GM19438 (cell line): ENCODE data around the gene PPP2R3C.
"Not testable (repeated sequence)": the region's sequence is repeated elsewhere in the genome, so short reads cannot be mapped to it uniquely, and the experiment has no call there.

Experiments
- ATAC-seq: cut with Tn5 transposase; IDR thresholded peaks from one replicate; pipeline ENCODE4 v1.9.1; 2021; ENCODE audit warnings: low read depth; ENCODE audit not compliant: unreplicated experiment

The PPP2R3C gene

DNA sequence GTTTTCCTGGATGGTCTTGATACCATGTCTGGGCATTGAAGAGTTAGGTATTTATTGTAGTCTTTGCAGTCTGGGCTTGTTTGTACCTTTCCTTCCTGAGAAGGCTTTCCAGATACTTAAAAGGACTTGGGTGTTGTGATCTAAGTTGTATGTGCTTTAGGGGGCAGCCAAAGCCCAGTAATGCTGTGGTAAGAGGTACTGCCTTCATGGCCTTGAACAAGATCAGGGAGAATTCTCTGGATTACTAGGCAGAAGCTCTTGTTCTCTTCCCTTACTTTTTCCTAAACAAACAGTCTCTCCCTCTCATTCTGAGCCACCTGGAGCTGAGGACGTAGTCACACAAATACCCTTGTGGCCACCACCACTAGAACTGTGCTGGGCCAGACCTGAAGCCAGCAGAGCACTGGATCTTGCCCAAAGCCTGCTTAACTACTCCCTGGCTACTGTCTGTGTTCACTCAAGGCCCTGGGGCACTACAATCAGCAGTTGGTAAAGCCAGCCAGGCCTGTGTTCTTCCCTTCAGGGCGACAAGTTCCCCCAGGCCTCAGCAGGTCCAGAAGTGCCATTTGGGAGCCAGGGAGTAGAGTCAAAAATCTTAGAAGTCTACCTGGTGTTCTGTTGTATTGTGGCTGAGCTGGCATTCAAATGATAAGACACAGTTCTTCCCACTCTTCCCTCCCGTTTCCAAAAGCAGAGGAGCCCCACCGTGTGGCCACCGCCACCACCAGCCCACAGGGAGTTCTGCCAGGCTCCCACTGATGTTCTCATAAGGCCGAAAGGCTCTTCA is 11.9 kb upstream of the PPP2R3C start:
- no peak for ATAC-seq

DNA sequence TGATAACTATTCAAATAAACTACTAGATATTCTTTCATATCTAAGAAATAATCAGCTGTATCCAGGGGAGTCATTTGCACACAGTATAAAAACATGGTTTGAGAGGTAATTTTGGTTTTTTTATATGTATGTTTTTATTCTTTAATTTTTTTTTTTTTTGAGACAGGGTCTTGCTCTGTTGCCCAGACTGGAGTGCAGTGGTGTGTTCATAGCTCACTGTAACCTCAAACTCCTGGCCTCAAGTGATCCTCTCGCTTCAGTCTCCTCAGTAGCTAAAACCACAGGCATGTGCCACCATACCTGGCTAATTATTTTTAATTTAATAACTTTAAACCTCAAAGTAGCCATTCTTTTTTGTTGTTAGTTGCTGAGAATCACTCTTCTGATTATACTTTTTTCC is 2.3 kb upstream of the PPP2R3C start:
- ATAC-seq: no peak

DNA sequence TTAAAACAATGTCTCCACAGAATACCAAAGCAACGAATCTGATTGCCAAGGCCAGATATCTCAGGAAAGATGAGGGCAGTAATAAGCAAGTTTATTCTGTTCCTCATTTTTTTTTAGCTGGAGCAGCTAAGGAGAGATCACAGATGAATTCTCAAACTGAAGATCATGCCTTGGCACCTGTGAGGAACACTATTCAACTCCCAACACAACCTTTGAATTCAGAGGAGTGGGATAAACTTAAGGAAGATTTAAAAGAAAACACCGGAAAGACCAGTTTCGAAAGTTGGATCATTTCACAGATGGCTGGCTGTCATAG is 1.6 kb upstream of the PPP2R3C start:
- no peak for ATAC-seq

DNA sequence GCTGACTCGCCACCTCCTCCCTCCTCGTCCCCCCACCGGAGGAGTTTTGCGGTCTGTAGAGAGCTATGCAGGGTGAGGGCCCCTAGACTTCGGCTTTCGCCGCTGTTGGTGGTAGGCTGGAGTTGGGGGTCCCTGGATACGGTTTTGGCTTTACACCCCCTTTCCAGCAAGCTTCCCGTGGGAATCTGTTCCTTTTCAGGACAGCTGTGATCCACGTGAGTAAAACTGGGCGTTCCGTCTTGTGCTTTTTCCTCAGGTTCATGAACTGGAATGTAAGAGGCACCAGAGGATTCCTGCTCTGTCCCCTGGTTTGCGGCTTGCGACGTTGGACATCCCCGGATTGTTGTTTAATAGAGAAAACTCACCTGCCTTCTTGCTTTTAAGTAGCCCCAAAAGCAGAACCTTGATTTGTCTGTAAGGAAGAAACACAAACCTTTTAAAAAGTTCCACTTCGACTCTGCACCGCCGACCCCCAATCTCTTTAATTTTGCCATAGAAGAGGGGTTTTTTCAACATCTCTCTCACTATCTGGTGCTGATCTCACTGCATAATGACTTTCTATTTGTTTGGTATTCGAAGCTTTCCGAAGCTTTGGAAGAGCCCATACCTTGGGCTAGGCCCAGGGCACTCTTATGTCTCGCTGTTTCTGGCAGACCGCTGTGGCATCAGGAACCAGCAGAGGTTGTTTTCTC is 1.1 kb upstream of the PPP2R3C start:
- ATAC-seq: peak; percentile 36

DNA sequence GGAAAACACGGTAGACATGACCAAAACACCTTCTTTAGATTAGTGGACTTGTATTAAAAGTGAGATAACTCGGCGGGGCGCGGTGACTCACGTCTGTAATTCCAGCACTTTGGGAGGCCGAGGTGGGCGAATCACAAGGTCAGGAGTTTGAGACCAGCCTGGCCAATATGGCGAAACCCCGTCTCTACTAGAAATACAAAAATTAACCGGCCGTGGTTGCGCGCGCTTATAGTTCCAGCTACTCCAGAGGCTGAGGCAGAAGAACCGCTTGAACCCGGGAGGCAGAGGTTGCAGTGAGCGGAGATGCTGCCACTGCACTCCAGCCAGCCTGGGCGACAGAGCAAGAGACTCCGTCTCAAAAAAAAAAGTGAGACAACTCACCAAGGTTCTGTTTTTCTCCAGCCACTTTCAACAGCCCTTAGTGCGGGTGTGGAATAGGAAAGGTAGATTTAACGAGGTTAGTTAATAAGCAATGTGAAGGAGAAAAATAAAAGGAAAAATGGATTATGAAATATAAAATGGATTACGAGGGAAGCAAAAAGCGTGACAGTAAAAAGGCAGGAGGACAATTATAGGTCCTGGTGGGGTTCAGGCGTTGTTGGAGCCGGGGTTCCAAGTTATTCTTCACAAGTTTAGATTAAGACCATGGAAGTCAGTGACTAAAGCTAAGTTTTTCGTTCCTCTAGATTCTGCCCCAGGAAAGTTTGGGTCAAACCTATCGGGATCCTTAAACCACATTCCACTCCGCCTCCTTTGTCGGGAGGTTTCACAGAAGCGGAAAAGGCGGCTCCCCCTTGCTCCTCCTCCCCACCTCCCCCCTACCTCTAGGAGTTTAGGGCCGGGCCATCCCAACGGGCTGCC is 534 bp downstream of the PPP2R3C start:
- no peak for ATAC-seq

DNA sequence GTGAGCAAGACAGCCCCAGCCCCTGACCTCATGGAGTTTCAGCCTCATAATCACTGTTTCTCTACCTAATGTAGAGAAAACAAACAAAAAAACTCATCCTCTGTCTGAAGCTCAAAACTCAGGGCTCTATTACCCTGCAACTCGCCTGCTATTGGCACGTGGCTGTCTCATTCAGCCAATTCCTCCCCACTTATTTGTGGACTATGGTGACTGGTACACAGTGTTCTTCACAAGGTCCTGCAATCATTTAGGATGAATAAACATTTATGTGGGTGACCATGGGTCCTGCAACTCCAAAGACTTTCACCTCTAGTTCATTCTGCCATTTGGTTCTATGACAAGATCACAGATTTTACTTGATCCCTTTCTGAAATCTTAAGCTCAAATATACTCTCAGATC is 4.7 kb downstream of the PPP2R3C start:
- no peak for ATAC-seq

DNA sequence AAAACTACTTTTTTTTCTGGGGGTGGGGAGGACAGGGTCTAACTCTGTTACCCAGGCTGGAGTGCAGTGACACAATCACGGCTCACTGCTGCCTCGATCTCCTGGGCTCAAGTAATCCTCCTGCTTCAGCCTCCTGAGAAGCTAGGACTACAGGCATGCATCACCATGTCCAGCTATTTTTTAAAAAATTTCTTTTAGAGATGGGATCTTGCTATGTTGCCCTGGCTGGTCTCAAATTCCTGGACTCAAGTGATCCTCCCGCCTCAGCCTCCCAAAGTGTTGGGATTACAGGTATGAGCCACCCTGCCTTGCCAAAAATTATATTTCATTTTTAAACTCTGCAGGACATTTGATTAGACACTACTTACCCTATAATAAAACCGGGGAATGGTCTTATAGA is 5.5 kb downstream of the PPP2R3C start:
- ATAC-seq: no peak

DNA sequence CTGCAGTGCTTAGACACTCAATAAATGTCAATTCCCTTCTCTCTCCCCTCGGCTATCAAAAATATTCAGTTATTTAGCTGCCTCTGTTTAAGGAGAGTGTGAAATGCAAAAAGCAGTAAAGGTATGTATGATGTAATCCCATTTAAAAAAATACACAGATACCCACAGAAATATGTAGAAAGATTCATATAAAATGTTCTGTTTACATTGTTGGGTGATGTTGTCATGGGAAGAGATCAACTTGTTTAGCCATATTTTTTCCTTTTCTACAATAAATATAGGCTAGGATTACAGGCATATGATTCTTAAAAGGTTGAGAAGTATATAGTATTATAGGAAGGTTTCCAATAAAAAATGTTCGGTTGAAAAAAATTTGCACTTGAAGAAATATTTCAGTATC is 7.8 kb downstream of the PPP2R3C start:
- no peak for ATAC-seq

DNA sequence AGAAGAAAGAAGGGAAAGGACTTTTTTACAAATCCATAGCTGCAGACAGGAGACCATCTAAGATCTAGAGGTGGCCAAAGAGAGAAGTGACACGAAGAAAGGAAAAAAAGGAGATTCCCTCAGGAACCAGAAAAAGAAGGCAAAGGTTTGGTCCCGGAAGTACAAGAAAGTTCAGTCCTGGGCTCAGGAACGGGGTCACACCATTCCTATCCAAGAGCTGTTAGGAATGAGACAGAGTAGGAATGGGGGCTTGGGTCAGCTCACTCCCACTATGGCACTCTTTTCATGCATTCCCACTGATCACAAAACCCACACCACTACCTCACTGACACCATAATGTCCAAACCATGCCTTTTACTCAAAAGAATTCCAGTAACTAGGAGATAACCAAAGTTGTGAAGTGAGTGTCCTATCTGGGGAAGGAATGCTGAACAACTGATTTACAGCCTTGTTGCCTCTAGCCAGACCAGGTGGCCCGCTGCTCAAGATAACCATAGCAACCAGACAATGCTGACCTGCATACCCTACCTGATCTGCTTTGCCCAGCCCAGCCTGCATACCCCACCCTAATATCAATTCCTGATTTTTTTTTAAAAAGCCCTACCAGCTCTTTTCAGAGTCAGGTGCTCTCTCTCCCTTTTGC is 8.4 kb downstream of the PPP2R3C start:
- ATAC-seq: no peak

DNA sequence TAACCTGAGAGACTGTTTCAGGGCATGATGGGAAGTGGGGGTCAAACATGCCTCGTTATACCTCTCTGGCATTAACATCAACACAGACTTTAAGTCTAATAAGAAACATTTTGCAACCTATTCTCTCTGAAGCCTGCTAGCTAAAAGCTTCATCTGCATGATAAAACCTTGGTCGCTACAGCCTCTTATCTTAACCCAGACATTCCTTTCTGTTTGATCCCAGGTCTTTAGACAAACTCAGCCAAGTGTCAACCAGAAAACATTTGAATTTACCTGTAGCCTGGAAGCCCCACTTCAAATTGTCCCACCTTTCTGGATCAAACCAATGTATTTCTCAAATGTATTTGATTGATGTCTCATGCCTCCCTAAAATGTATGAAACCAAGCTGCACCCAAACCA is 9.1 kb downstream of the PPP2R3C start:
- no peak for ATAC-seq

DNA sequence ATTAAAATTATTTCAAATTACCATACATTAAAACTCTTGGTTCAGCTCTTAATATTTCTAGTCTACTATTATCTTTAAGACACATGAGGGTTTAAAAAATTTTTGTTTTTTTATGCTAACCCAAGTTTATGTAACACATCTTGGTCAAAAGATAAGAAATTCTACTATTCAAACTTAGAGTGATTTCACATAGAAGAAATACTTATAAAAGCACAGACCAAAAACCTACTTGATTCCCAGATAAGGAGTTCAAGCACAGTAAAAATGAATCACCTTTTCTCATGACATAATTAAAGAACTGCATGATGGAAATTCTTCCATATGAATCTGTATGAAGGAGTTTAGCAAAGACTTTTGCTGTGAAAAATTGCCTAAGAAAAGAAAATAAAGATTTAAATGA is 13.9 kb downstream of the PPP2R3C start:
- no peak for ATAC-seq

DNA sequence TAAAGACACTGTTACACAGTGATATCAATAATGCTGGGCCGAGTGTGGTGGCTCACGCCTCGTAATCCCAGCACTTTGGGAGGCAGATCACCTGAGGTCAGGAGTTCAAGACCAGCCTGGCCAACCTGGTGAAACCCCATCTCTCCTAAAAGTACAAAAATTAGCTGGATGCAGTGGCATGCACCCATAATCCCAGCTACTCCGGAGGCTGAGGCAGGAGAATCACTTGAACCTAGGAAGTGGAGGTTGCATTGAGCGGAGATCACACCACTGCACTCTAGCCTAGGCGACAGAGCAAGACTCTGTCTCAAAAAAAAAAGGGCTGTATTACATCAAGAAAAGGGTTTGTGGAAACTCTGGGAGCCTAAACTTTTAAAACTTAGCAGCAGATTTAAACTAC is 27.1 kb downstream of the PPP2R3C start:
- not testable (repeated sequence) for ATAC-seq

DNA sequence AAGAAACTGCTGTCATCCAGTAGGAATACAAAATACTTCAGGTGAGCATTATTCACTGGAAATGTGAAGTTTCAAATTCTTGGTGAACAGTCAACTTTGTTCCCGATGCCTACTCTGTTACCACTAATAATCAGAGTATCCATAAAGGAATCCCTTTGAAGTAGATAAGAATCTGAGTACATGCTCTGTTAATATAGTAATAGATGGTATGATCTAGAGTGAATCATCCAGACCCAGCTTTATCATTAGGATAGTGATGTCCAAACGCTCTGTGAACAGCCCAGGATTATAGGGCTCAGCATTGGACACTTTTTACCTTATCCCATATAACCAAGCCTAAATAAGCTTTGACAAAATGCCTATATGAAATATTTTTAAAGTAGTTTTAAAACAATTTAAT is 33.3 kb downstream of the PPP2R3C start:
- ATAC-seq: no peak

DNA sequence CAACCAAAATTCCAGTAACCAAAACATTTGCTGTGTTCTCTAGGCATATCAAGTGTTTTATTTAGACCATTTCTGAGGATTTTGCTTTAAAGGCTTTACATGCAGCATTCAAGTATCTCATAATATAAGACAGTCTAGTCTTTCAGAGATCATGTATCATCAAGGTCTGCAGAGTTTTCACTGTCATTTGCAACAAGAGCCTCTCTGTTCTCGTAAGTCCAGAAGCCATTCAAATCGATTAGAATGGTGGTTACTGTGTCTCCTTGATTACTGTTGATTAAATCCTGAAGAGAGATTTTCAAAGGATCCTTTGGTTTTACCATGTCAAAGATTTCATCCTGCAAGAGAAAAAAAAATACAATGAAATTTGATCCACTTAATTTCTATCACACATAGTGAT is 36.3 kb downstream of the PPP2R3C start:
- ATAC-seq: no peak

DNA sequence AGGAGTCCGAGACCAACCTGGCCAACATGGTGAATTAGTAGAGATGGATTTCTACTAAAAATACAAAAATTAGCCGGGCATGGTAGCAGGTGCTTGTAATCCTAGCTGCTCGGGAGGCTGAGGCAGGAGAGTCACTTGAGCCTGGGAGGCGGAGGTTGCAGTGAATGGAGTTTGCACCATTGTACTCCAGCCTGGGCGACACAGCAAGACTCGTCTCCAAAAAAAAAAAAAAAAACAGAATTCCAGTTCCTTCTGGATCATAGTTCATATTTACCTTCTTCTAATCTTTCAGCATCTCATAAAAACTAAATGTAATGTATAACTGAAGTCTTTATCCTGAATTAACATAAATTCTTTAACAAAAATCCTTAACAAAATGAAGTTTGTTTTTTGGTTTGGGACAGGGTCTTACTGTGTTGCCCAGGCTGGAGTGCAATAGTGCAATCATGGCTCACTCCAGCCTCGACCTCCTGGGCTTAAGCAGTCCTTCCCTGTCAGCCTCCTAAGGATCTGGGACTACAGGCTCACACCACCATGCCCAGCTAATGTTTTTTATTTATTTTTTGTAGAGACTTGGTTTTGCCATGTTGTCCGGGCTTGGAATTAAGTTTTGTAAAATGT is 38.1 kb downstream of the PPP2R3C start:
- no peak for ATAC-seq

DNA sequence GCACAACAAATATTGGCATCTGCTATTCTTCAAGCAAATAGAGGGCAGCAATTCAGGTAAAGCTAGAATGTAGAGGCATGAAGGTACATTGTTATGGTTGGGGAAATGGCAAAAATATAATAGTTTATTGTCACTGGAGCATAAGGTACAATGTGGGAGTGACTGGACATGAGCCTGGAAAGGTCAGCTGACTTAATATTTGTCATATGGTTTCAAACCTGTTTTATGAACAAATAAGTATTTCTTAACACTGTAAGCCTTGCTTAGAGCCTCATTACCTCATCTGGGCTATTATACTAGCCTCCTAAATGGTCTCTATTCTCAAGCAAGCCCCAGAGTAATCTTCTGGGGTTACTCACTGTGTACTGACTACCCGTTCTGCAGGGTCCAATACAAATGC is 42.0 kb downstream of the PPP2R3C start:
- no peak for ATAC-seq

DNA sequence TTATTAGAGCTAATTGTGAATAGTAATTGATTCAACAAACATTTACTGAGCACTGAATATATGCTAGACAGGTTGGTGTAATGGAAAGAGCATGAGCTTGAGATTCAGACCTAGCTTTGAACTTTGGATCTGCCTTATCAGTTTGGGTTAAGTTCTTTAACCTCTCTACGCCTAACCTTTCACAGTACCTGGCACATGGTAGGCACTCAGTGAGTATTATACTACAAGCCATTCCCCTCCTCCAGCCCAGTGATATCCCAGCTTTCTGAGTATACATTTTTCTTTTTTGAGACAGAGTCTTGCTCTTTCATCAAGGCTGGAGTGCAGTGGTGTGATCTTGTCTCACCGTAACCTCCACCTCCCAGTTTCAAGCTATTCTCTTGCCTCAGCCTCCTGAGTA is 43.7 kb downstream of the PPP2R3C start:
- no peak for ATAC-seq

DNA sequence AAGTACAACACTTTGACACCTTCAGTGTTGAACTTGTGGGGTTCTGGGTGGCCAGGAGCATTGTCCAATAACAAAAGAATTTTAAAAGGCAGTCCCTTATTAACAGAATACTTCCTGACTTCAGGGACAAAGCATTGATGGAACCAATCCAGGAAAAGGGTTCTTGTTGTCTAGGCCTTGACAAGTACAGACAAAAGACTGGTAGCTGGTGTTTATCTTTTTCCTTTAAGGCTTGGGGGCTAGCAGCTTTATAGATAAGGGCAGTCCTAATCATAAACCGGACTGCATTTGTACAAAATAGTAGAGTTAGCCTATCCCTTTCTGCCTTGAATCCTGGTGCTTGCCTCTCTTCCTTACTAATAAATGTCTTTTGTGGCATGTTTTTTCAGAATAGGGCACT is 48.3 kb downstream of the PPP2R3C start:
- no peak for ATAC-seq

DNA sequence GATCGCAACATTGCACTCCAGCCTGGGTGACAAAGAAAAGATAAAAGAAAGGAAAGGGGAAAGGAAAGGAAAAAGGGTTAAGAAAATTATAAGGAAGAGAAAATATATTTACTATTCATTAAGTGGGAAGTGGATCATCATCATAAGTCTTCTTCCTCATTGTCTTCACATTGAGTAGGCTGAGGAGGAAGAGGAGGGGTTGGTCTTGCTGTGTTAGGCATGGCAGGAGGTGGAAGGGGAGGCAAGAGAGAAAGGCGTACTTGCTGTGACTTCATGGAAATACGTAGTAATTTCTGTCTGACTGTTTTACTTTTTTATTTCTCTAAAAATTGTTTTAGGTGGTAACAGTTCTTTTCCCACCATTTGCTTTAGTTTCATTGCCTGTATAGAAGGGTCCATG is 49.6 kb downstream of the PPP2R3C start:
- ATAC-seq: no peak

DNA sequence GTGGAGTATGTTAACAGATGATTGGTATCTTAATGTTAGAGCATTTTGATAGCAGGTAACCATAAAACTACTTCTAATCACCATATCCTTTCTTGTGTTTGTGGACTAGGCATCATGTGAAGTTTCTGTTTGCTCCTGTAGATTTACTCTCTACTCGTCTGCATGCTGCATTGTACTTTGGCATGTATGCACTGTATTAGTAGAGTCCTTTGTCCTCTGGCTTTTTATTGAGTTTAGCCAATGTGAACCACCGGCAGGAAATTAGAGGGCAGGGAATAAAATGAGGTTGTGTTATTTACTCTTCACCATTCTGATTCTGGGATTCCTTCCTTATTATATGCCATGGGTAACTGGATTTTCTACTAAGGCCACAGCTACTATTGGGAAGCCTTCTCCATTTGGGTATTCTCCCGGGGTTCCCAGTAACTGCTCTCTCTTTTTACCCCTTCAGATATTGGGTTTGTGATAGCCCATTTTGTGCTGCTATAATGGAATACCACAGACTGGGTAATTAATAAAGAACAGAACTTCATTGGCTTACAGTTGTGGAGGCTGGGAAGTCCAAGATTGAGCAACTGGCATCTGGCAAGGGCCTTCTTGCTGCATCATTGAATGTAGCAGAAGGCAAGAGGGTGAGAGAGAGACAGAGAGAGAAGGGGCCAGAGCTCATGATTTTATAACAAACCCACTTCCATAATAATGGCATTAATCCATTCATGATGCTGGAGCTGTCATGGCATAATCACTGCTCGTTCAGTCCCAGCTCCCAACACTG is 53.4 kb downstream of the PPP2R3C start:
- no peak for ATAC-seq
